ENCODE results near the gene MYH14.
"Not testable (repeated sequence)": the region's sequence is repeated elsewhere in the genome, so short reads cannot be mapped to it uniquely, and the experiment has no call there.

MYH14 gene

GRCh38 chr19:50322931-50323781 is 119.7 kb downstream of the MYH14 start:
- no peak for DNase-seq

- no peak for DNase-seq
Observed at GRCh38 chr19:50323782-50324133, 120.3 kb downstream of the MYH14 start.

GRCh38 chr19:50324331-50324730 is 120.9 kb downstream of the MYH14 start:
- DNase-seq, result no peak

- peak; percentile 94 for DNase-seq
Observed at GRCh38 chr19:50325310-50326100, 122.1 kb downstream of the MYH14 start.

GRCh38 chr19:50326101-50326664 is 122.8 kb downstream of the MYH14 start:
- no peak for DNase-seq

- DNase-seq, result no peak
Observed at GRCh38 chr19:50327013-50327412, 123.6 kb downstream of the MYH14 start.

- no peak for DNase-seq
Observed at GRCh38 chr19:50327461-50328223, 124.2 kb downstream of the MYH14 start.

- DNase-seq, result no peak
Observed at GRCh38 chr19:50328224-50328872, 124.9 kb downstream of the MYH14 start.

GRCh38 chr19:50328873-50329145 is 125.4 kb downstream of the MYH14 start:
- no peak for DNase-seq

- DNase-seq, result peak; percentile 98
Observed at GRCh38 chr19:50329146-50329925, 125.9 kb downstream of the MYH14 start, which contains the start of gene KCNC3. Gene KCNC3, minus strand, starts transcription at chr19:50329377. Its CDS starts 295 bp downstream, at chr19:50329082.

- DNase-seq, result not testable (repeated sequence)
Observed at GRCh38 chr19:50329926-50330294, 126.5 kb downstream of the MYH14 start.

GRCh38 chr19:50330365-50331078 is 127.1 kb downstream of the MYH14 start:
- DNase-seq, result peak; percentile 77

- no peak for DNase-seq
Observed at GRCh38 chr19:50331221-50331993, 128.0 kb downstream of the MYH14 start.

- DNase-seq, result no peak
Observed at GRCh38 chr19:50331994-50332243, 128.5 kb downstream of the MYH14 start.

- no peak for DNase-seq
Observed at GRCh38 chr19:50332244-50333038, 129.0 kb downstream of the MYH14 start.

GRCh38 chr19:50333235-50333736 is 129.9 kb downstream of the MYH14 start:
- DNase-seq, result peak; percentile 67

GRCh38 chr19:50333737-50334617 is 130.6 kb downstream of the MYH14 start:
- DNase-seq, result no peak

GRCh38 chr19:50334741-50335421 is 131.5 kb downstream of the MYH14 start:
- no peak for DNase-seq
